Progenitor cell of endocrine pancreas (in vitro differentiated cells): ENCODE measurements around the gene GUCY1A1. TPM values are rescaled to one million over a fixed set of nuclear protein-coding genes. Genes with fewer than 3 reads are reported as not detected.

ENCODE experiments used
- DNase-seq: peaks from one replicate; pipeline ENCODE4 v3.0.0; 2021; ENCODE audit warnings: low spot score; ENCODE audit not compliant: unreplicated experiment
- H3K27ac Mint-ChIP-seq: 2 replicates; pipeline ENCODE4 v1.8.0; 2021; ENCODE audit warnings: mild to moderate bottlenecking, moderate library complexity, mixed read lengths
- H3K27me3 Mint-ChIP-seq: 2 replicates; pipeline ENCODE4 v1.8.0; 2021; ENCODE audit warnings: mixed read lengths
- H3K36me3 Mint-ChIP-seq: 2 replicates; pipeline ENCODE4 v1.8.0; 2022; ENCODE audit warnings: mixed read lengths; ENCODE audit not compliant: insufficient read depth
- H3K4me1 Mint-ChIP-seq: 2 replicates; pipeline ENCODE4 v1.8.0; 2021; ENCODE audit warnings: low read depth, mixed read lengths
- H3K4me3 Mint-ChIP-seq: 2 replicates; pipeline ENCODE4 v1.8.0; 2021; ENCODE audit warnings: low read depth, mild to moderate bottlenecking, moderate library complexity, mixed read lengths
- H3K9me3 Mint-ChIP-seq: 2 replicates; pipeline ENCODE4 v1.8.0; 2021; ENCODE audit warnings: low read depth, mixed read lengths
- CTCF ChIP-seq: fragments of 200-600 bp; sonication (generic); IDR thresholded peaks from one replicate; pipeline ENCODE4 v1.5.0; 2021; ENCODE audit warnings: antibody characterized with exemption, mild to moderate bottlenecking; ENCODE audit not compliant: unreplicated experiment
- total RNA-seq: library from RNA; stranded (reverse); gene quantifications from 2 replicates; pipeline ENCODE4 v1.2.1, GENCODE V29; 2021

Gene GUCY1A1
- total RNA-seq, 1 donor from 2014 or later: 4.7 TPM

DNA sequence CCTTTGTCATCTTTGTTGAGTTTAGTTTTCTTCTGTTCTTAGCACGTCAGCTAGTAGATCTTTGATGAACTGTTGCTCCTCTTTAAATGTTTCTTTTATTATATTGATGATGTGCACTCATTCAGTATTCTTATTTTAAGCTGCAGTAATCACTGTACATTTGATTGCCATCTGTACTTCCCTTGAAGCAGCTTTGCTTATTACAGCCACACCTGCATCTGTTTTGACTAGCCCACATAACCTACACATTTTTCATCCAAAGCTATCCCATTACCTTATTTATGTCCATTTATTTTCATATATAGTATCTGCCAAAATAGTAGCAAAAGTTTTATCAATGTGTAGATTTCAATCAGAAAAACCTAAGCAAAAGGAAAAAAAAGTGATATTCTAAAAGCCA, 68.3 kb downstream of the GUCY1A1 start:
- no peak for DNase-seq
- Mint-ChIP-seq H3K4me1 (peaks cover 6% of the 10 kb centered on the region), H3K9me3 (no peaks in the 10 kb centered on the region), H3K36me3 (no peaks in the 10 kb centered on the region), H3K4me3 (no peak overlapping the region), H3K27me3 (no peaks in the 10 kb centered on the region), H3K27ac (no peak overlapping the region)
- no peak for TF ChIP-seq CTCF

- Mint-ChIP-seq H3K4me1 (peaks cover 6% of the 10 kb centered on the region), H3K9me3 (no peaks in the 10 kb centered on the region), H3K27ac (no peak overlapping the region), H3K4me3 (no peak overlapping the region), H3K27me3 (no peaks in the 10 kb centered on the region), H3K36me3 (no peaks in the 10 kb centered on the region)
- TF ChIP-seq CTCF: no peak
- DNase-seq: no peak
These were observed 68.8 kb downstream of the GUCY1A1 start for GRCh38 chr4:155735496-155735895.

DNA sequence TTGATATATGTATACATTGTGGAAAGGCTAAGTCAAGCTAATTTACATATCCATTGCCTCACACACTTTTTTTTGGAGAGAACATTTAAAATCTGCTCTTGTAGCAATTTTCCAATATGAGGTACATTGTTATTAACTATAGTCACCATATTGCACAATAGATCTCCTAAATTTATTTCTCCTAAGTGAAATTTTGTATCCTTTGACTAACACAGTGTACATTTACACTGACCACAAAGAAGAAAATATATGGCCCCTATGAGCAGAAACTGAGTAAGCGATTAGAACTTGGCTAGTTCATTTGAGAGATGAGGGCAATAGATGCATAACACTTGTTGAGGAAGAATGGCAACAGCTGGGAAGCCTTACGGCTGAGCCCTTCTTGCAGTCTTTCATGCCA, 71.9 kb downstream of the GUCY1A1 start:
- no peak for TF ChIP-seq CTCF
- no peak for DNase-seq
- Mint-ChIP-seq H3K27ac (no peak overlapping the region), H3K36me3 (no peaks in the 10 kb centered on the region), H3K4me3 (no peak overlapping the region), H3K4me1 (peaks cover 6% of the 10 kb centered on the region), H3K27me3 (no peaks in the 10 kb centered on the region), H3K9me3 (no peaks in the 10 kb centered on the region)

- no peak for TF ChIP-seq CTCF
- Mint-ChIP-seq H3K36me3 (no peaks in the 10 kb centered on the region), H3K9me3 (no peaks in the 10 kb centered on the region), H3K4me1 (peaks cover 6% of the 10 kb centered on the region), H3K4me3 (no peak overlapping the region), H3K27ac (no peak overlapping the region), H3K27me3 (no peaks in the 10 kb centered on the region)
- DNase-seq: no peak
These were observed 74.9 kb downstream of the GUCY1A1 start for GRCh38 chr4:155741546-155741945.

DNA sequence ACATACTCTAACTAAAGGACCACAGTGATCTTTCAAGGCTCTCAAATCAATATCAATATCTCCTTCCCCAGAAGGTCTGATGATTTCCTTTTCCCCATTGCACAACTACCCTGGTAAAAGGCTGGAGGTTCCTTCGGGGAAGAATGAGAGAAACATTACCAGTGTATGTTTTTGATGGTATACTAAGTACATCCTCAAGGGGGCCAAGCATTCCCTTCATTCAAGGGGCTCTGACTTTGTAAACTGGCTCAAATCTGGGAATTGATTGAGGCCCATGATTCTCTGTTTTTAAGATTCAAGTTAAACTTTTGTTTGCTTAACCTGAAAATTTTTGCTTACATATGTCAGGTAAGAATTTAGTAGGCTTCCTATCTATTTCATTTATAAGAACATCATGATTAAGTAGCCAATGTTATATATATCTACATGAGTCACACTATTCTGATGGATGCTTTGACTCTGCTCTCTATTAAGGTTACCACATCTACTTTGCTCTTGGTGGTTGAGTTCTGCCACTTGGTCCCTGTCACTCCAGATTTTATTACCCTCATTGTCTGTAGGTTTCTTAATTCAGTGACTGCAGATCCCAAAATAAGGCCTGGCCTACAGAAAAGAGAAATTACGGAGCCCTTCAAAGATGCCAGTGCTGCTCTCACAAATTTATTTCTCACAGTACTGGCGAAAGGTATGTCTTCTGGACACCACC, 75.8 kb downstream of the GUCY1A1 start:
- H3K9me3 Mint-ChIP-seq: no peaks in the 10 kb centered on the region
- no peaks in the 10 kb centered on the region for H3K36me3 Mint-ChIP-seq
- H3K27ac Mint-ChIP-seq: no peak overlapping the region
- H3K27me3 Mint-ChIP-seq: no peaks in the 10 kb centered on the region
- peak; percentile 17 for TF ChIP-seq CTCF
- no peak for DNase-seq
- H3K4me1 Mint-ChIP-seq: peaks cover 5% of the 10 kb centered on the region
- H3K4me3 Mint-ChIP-seq: no peak overlapping the region
